ENCODE results near the gene NELFCD. TPM values are rescaled to one million over a fixed set of nuclear protein-coding genes. Genes with fewer than 3 reads are reported as not detected.
"Not testable (repeated sequence)": the region's sequence is repeated elsewhere in the genome, so short reads cannot be mapped to it uniquely, and the experiment has no call there.

Gene NELFCD
- total RNA-seq, 4 donors from 2014 or later, result 37.8 to 44.3 (median 40.9) TPM

DNA sequence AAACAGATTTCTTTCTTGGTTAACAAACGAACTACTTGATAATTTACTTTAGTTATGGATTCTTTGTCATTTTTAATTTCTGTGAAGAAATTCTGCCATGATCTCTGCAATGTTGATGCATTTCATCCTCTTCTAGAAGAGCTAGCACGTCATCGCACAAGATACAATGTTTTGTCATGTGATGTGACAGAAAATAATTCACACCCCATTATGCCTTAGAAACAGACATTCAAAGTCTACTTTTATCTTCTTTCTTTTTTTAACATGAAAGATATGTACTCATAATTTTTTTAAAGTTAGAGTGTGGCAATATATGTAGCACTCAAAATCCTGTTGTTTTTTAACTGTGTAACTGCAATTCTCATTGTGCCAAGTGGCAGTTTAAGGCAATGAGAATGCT lies 39.6 kb upstream of the NELFCD start:
- in situ Hi-C loops (cut with MboI; ENCODE audit: low sequenced_read_pairs in 4 of 4), result no loop called here
- H3K9me3 ChIP-seq, result no peaks in the 10 kb centered on the region

GRCh38 chr20:58942549-58942948 lies 38.5 kb upstream of the NELFCD start:
- Histone ChIP-seq H3K4me3 (no peak overlapping the region), H3K36me3 (no peaks in the 10 kb centered on the region), H3K4me1 (no peaks in the 10 kb centered on the region), H3K27ac (no peak overlapping the region), H3K9me3 (no peaks in the 10 kb centered on the region), H3K27me3 (no peaks in the 10 kb centered on the region)
- ATAC-seq (no peak), DNase-seq (no peak)
- TF ChIP-seq CTCF (IDR thresholded peaks at IDR 0.05 in 4 of 5, conservative IDR thresholded peaks at IDR 0.05 in 1 of 5) (no peak), POLR2A (IDR thresholded peaks at IDR 0.05) (no peak)
- in situ Hi-C loops (cut with MboI; ENCODE audit: low sequenced_read_pairs in 4 of 4) (no loop called here), intact Hi-C loops (cut with DNase I; ENCODE audit: low total_unique reads) (no loop called here)

More for the DNA sequence above, 39.6 kb upstream of the NELFCD start:
- Histone ChIP-seq H3K4me1 (no peaks in the 10 kb centered on the region), H3K36me3 (no peaks in the 10 kb centered on the region), H3K4me3 (no peak overlapping the region), H3K27ac (no peak overlapping the region), H3K27me3 (no peaks in the 10 kb centered on the region)
- no peak for DNase-seq
- ATAC-seq, result no peak
- intact Hi-C loops (cut with DNase I; ENCODE audit: low total_unique reads), result no loop called here
- TF ChIP-seq POLR2A (IDR thresholded peaks at IDR 0.05), result no peak
- no peak for TF ChIP-seq CTCF (IDR thresholded peaks at IDR 0.05 in 4 of 5, conservative IDR thresholded peaks at IDR 0.05 in 1 of 5)

- intact Hi-C loops (cut with DNase I; ENCODE audit: low total_unique reads) (no loop called here), in situ Hi-C loops (cut with MboI; ENCODE audit: low sequenced_read_pairs in 4 of 4) (no loop called here)
- ATAC-seq (no peak), DNase-seq (no peak)
- H3K27ac ChIP-seq, result no peak overlapping the region
- no peak for TF ChIP-seq CTCF (IDR thresholded peaks at IDR 0.05 in 4 of 5, conservative IDR thresholded peaks at IDR 0.05 in 1 of 5)
- TF ChIP-seq POLR2A (IDR thresholded peaks at IDR 0.05), result no peak
- no peaks in the 10 kb centered on the region for H3K4me1 ChIP-seq
- H3K4me3 ChIP-seq, result no peak overlapping the region
- no peaks in the 10 kb centered on the region for H3K27me3 ChIP-seq
- no peaks in the 10 kb centered on the region for H3K36me3 ChIP-seq
- no peaks in the 10 kb centered on the region for H3K9me3 ChIP-seq
Observed at GRCh38 chr20:58944610-58945009, 36.4 kb upstream of the NELFCD start.

DNA sequence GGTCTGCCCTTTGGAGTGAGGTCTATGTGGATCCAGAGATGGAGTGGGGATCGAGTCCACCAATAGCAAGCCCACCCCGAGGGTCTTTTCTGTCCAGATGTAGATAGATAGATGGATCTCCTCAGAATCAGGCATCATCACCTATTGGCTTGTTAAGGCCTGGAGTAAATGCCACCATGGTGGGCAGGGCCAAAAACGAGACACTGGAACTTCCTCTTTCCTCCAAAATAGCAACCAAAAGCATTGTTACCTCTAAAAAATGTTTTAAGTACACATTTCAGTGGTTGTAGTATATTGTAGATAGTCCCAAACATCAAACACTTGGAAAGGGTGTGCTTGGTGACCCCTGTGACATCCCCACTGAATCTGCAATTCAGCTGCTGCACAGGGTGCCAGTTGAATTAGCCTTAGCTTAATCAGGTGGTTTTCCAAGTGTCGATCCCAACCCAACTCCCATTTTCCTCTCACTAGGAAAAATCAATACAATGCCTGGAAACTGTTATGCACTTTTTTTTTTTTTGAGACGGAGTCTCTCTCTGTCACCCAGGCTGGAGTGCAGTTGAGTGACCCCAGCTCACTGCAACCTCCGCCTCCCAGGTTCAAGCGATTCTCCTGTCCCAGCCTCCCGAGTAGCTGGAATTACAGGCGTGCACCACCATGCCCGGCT lies 35.0 kb upstream of the NELFCD start:
- H3K36me3 ChIP-seq, result no peaks in the 10 kb centered on the region
- intact Hi-C loops (cut with DNase I; ENCODE audit: low total_unique reads) (no loop called here), in situ Hi-C loops (cut with MboI; ENCODE audit: low sequenced_read_pairs in 4 of 4) (no loop called here)
- H3K4me1 ChIP-seq, result no peaks in the 10 kb centered on the region
- no peak for TF ChIP-seq POLR2A (IDR thresholded peaks at IDR 0.05)
- no peak for TF ChIP-seq CTCF (IDR thresholded peaks at IDR 0.05 in 4 of 5, conservative IDR thresholded peaks at IDR 0.05 in 1 of 5)
- H3K27me3 ChIP-seq, result no peaks in the 10 kb centered on the region
- no peaks in the 10 kb centered on the region for H3K9me3 ChIP-seq
- ATAC-seq, result no peak
- no peak for DNase-seq
- no peak overlapping the region for H3K4me3 ChIP-seq
- no peak overlapping the region for H3K27ac ChIP-seq

DNA sequence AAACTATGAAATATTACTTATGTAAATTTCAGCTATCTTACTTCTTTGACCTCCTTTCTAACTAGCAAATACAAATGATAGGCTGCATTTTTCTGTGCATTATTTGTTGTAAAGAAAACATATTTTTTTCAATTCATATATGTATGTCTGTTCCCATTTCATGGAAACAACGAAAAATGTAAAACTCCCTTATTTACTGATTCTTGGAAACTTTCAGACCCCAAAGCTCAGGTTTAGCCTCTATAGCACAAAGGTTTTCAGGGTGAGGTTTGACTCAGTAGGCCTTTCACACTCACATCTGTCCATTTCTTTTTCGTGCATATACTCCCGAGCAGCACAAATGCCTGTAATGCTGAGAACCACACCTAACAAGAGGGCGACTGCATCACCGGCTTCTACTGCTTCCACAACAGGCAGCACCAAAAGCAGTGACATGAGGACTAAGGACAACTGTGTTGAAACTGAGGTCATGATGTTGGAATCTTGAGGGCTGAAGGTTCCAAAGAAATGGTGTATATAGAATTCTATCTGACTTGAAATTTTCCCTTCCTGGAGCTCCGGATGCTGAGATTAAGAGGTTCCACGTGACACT lies 33.2 kb upstream of the NELFCD start:
- intact Hi-C loops (cut with DNase I; ENCODE audit: low total_unique reads); ATAC-seq; DNase-seq; H3K4me1 ChIP-seq; H3K4me3 ChIP-seq; H3K27ac ChIP-seq; H3K27me3 ChIP-seq; H3K36me3 ChIP-seq; H3K9me3 ChIP-seq; in situ Hi-C loops (cut with MboI; ENCODE audit: low sequenced_read_pairs in 4 of 4): not testable (repeated sequence)
